ENCODE results near the gene NTRK3.

DNA sequence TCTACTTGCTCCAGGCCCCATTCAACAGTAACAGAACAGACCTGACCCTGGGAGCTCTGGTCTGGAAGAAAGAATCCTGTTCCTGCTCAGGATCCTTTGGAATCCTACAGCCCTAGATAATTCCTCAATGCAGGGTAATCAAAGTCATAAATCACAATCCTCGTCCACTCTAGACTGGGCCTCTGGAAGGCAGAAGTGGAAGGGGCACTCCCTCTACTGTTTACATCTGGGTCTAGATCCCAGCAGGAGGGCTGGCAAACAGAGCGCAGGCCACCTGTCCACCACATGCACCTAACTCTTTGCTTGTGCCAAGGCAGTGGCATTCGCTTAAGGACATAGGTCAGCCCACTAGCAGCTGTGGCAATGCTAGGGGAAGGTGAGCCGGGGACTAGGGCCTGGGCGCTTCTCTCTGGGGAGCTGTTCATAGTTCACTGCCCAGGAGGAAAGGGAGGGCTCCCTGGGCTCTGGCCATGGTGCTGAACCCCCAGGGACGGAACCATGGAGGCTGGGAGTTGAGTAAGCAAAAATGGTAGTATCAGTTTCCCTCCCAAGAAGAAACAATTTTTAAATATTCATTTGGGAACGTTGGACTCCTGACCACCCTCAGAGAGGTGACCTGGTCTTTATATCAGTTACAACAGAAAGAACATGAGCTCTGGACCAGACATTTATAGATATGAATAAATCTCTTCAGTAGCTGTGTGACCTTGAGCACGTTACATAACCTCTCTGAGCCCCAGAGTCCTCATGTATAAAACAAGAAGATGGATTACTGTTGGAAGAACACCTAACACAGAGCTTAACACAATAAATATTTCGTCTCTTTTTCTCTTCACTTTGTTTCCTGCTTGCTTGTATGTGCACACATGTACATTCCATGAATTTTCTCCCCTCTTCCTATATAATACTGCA, 90.2 kb downstream of the NTRK3 start:
- TF ChIP-seq TARDBP (IDR thresholded peaks at IDR 0.05), result no peak
- no peak for TF ChIP-seq BHLHE40 (IDR thresholded peaks at IDR 0.05; ENCODE audit: borderline replicate concordance)

Measured in HEK293T (cell line).